CD14-positive monocyte (primary cell): ENCODE results near the gene HDAC8. TPM values are rescaled to one million over a fixed set of nuclear protein-coding genes. Genes with fewer than 3 reads are reported as not detected.

Experiments used
- DNase-seq, 3 donors: peaks; one replicate each; pipeline ENCODE4 v3.0.0-alpha.2; 2011 to 2022
- H2AFZ ChIP-seq: 2 replicates; pipeline ENCODE4 v1.6.0; 2012; ENCODE audit warnings: mild to moderate bottlenecking, low read depth, low read length, inconsistent platforms; ENCODE audit not compliant: insufficient read depth, poor library complexity, severe bottlenecking
- H3K27ac ChIP-seq, 2 donors: 1 replicate in 1 of 2; 2 replicates in 1 of 2; pipeline ENCODE4 v1.5.1; 2012 to 2013; ENCODE audit warnings: low read length in 2 of 2, control low read depth in 1 of 2, inconsistent platforms in 1 of 2, low read depth in 1 of 2, mild to moderate bottlenecking in 1 of 2
- H3K27me3 ChIP-seq, 2 donors: one replicate each; pipeline versions ENCODE4 v1.6.0 to v1.6.1; 2011 to 2013; ENCODE audit warnings: low read length in 2 of 2; ENCODE audit not compliant: control insufficient read depth in 2 of 2, insufficient read depth in 2 of 2
- H3K36me3 ChIP-seq, 2 donors: replicated peaks in 1 of 2; 1 replicate in 1 of 2; 2 replicates in 1 of 2; pipeline versions ENCODE4 v1.5.1 to v1.6.1; 2012 to 2013; ENCODE audit warnings: low read length in 2 of 2, control low read depth in 1 of 2, inconsistent platforms in 1 of 2, mild to moderate bottlenecking in 1 of 2; ENCODE audit not compliant: insufficient read depth in 2 of 2, control insufficient read depth in 1 of 2
- H3K4me1 ChIP-seq, 2 donors: 1 replicate in 1 of 2; 2 replicates in 1 of 2; pipeline versions ENCODE4 v1.5.1 to v1.6.1; 2012 to 2013; ENCODE audit warnings: low read length in 2 of 2, control low read depth in 1 of 2, inconsistent platforms in 1 of 2, mild to moderate bottlenecking in 1 of 2, moderate library complexity in 1 of 2; ENCODE audit not compliant: insufficient read depth in 2 of 2, control insufficient read depth in 1 of 2
- H3K4me2 ChIP-seq: replicated peaks from 2 replicates; pipeline ENCODE3; 2012; ENCODE audit warnings: low read length, moderate library complexity, mild to moderate bottlenecking; ENCODE audit not compliant: poor library complexity, severe bottlenecking; ENCODE audit errors: extremely low read depth
- H3K4me3 ChIP-seq, 3 experiments: fragments of 200-600 bp in 1 of 3; sonication (generic) in 1 of 3; replicated peaks in 1 of 3; 1 replicate in 2 of 3; 2 replicates in 1 of 3; pipeline ENCODE4 v1.5.1; 2011 to 2013; ENCODE audit warnings: low read length in 3 of 3, mild to moderate bottlenecking in 3 of 3, control low read depth in 2 of 3, low read depth in 2 of 3, inconsistent platforms in 1 of 3, moderate library complexity in 1 of 3
- H3K79me2 ChIP-seq: 2 replicates; pipeline ENCODE4 v1.6.0; 2012; ENCODE audit warnings: mild to moderate bottlenecking, control low read depth, inconsistent platforms, low read length, moderate library complexity; ENCODE audit not compliant: insufficient read depth
- H3K9ac ChIP-seq: 2 replicates; pipeline ENCODE4 v1.6.0; 2017; ENCODE audit warnings: low read length, mild to moderate bottlenecking; ENCODE audit not compliant: insufficient read depth, poor library complexity, severe bottlenecking
- H3K9me3 ChIP-seq, 2 donors: replicated peaks in 1 of 2; 1 replicate in 1 of 2; 2 replicates in 1 of 2; pipeline versions ENCODE4 v1.5.1 to v1.6.1; 2012 to 2013; ENCODE audit warnings: low read length in 2 of 2, control low read depth in 1 of 2; ENCODE audit not compliant: control insufficient read depth in 1 of 2, insufficient read depth in 1 of 2
- H4K20me1 ChIP-seq: 2 replicates; pipeline ENCODE4 v1.6.0; 2012; ENCODE audit warnings: mild to moderate bottlenecking, low read length, control low read depth, moderate library complexity; ENCODE audit not compliant: insufficient read depth
- H3K27ac Mint-ChIP-seq, 7 donors: one replicate each; pipeline ENCODE4 v1.8.0; 2020; ENCODE audit warnings: mild to moderate bottlenecking in 7 of 7, mixed read lengths in 7 of 7, moderate library complexity in 6 of 7, inconsistent platforms in 2 of 7
- H3K27me3 Mint-ChIP-seq, 3 donors: one replicate each; pipeline ENCODE4 v1.8.0; 2021 to 2022; ENCODE audit warnings: low read depth in 3 of 3, mild to moderate bottlenecking in 3 of 3, mixed read lengths in 3 of 3, moderate library complexity in 3 of 3, inconsistent platforms in 1 of 3
- H3K36me3 Mint-ChIP-seq, 2 donors: one replicate each; pipeline ENCODE4 v1.8.0; 2020; ENCODE audit warnings: mixed read lengths in 2 of 2, inconsistent platforms in 1 of 2, mild to moderate bottlenecking in 1 of 2
- H3K4me1 Mint-ChIP-seq: one replicate; pipeline ENCODE4 v1.8.0; 2020; ENCODE audit warnings: mild to moderate bottlenecking, mixed read lengths
- H3K4me3 Mint-ChIP-seq, 2 donors: one replicate each; pipeline ENCODE4 v1.8.0; 2020; ENCODE audit warnings: mild to moderate bottlenecking in 2 of 2, mixed read lengths in 2 of 2, moderate library complexity in 1 of 2
- H3K9me3 Mint-ChIP-seq, 7 donors: one replicate each; pipeline ENCODE4 v1.8.0; 2020 to 2022; ENCODE audit warnings: mixed read lengths in 7 of 7, mild to moderate bottlenecking in 6 of 7, moderate library complexity in 6 of 7, inconsistent platforms in 2 of 7
- CTCF ChIP-seq: fragments of 200-600 bp; IDR thresholded peaks from one replicate; pipeline ENCODE4 v1.8.0; 2022; ENCODE audit warnings: antibody characterized with exemption, mild to moderate bottlenecking
- WGBS: methylation state at CpG from one replicate; pipeline ENCODE4 v1.1.5; 2013; ENCODE audit warnings: missing lambda C conversion rate; ENCODE audit not compliant: insufficient coverage; 5-methylcytosine and 5-hydroxymethylcytosine counted together
- intact Hi-C, 2 donors: fragments of 100-400 bp; cut with micrococcal nuclease; formaldehyde crosslinking; loops; one replicate each; pipeline versions ENCODE4 v1.15.0 to v1.15.1; 2023
- polyA plus RNA-seq, 3 donors: library from polyadenylated mRNA; depleted of rRNA in 1 of 3; unstranded in 2 of 3; stranded (reverse) in 1 of 3; fragments of 300-500 nt in 2 of 3; fragments of >200 nt in 1 of 3; fragmentation: Illumina TruSeq in 2 of 3; gene quantifications; 1 replicate in 2 of 3; 2 replicates in 1 of 3; pipeline ENCODE4 v1.2.3, GENCODE V29; 2012 to 2021

HDAC8 gene
- polyA plus RNA-seq, 3 donors = 14.3 to 22.9 (median 20.5) TPM

GRCh38 chrX:72381439-72382201 is 191.0 kb downstream of the HDAC8 start:
- WGBS = no CpG with 5 or more reads among the region's 2 CpGs

GRCh38 chrX:72376124-72376523 is 196.5 kb downstream of the HDAC8 start:
- Histone ChIP-seq H3K4me3 (no peak overlapping the region), H4K20me1 (no peaks in the 10 kb centered on the region), H2AFZ (no peak overlapping the region), H3K9me3 (no peaks in the 10 kb centered on the region), H3K27me3 (no peaks in the 10 kb centered on the region), H3K4me1 (peaks cover 1% of the 10 kb centered on the region in 2 donors), H3K4me2 (no peak overlapping the region), H3K27ac (no peak overlapping the region), H3K9ac (no peak overlapping the region), H3K79me2 (no peaks in the 10 kb centered on the region), H3K36me3 (no peaks in the 10 kb centered on the region)
- WGBS = no CpG with 5 or more reads among the region's 9 CpGs
- DNase-seq = no peak
- H3K4me3 Mint-ChIP-seq = no peak overlapping the region
- no peaks in the 10 kb centered on the region for H3K9me3 Mint-ChIP-seq
- intact Hi-C loops = no loop called here
- H3K27me3 Mint-ChIP-seq = peaks cover 0 to 9% (median 0%) of the 10 kb centered on the region in 3 donors
- no peak for TF ChIP-seq CTCF
- peaks cover 1 to 4% of the 10 kb centered on the region in 2 donors for H3K36me3 Mint-ChIP-seq
- peaks cover 4% of the 10 kb centered on the region for H3K4me1 Mint-ChIP-seq
- H3K27ac Mint-ChIP-seq = no peak overlapping the region

More at GRCh38 chrX:72381439-72382201, 191.0 kb downstream of the HDAC8 start:
- no peak for TF ChIP-seq CTCF
- peak overlapping the region in 1 of 2 donors; percentile 4 for H3K4me3 Mint-ChIP-seq
- Histone ChIP-seq H3K27me3 (peaks cover 0 to 2% of the 10 kb centered on the region in 2 donors), H3K4me1 (peaks cover 17 to 19% of the 10 kb centered on the region in 2 donors), H3K9ac (no peak overlapping the region), H4K20me1 (no peaks in the 10 kb centered on the region), H3K36me3 (no peaks in the 10 kb centered on the region), H3K4me3 (peak overlapping the region in 1 of 3 experiments; percentile 32), H3K4me2 (peak overlapping the region; percentile 41), H3K9me3 (no peaks in the 10 kb centered on the region), H3K27ac (peak overlapping the region in 1 of 2 donors; percentile 36), H3K79me2 (no peaks in the 10 kb centered on the region), H2AFZ (no peak overlapping the region)
- intact Hi-C loops = no loop called here
- peak; percentile 1 to 6 (median 5) for DNase-seq
- H3K36me3 Mint-ChIP-seq = peaks cover 3 to 5% of the 10 kb centered on the region in 2 donors
- H3K9me3 Mint-ChIP-seq = no peaks in the 10 kb centered on the region
- H3K4me1 Mint-ChIP-seq = peaks cover 21% of the 10 kb centered on the region
- H3K27ac Mint-ChIP-seq = peak overlapping the region in 5 of 7 donors; percentile 13 to 84 (median 69)
- H3K27me3 Mint-ChIP-seq = peaks cover 0 to 10% (median 0%) of the 10 kb centered on the region in 3 donors
